Liver (tissue), 3 donors: ENCODE results near the gene MARCHF7.

Experiments used
- EGR1 ChIP-seq, 2 donors: IDR thresholded peaks; 2 replicates each; pipeline ENCODE4 v1.6.1; 2016 to 2018; ENCODE audit warnings: antibody characterized with exemption in 2 of 2, low read depth in 2 of 2
- FOXA1 ChIP-seq: IDR thresholded peaks from 2 replicates; pipeline ENCODE4 v1.6.1; 2016; ENCODE audit warnings: antibody characterized with exemption
- MAX ChIP-seq: IDR thresholded peaks from 2 replicates; pipeline ENCODE4 v1.6.1; 2016; ENCODE audit warnings: antibody characterized with exemption
- RAD21 ChIP-seq, 2 donors: IDR thresholded peaks; 2 replicates each; pipeline ENCODE4 v1.6.1; 2016; ENCODE audit warnings: antibody characterized with exemption in 2 of 2, mild to moderate bottlenecking in 2 of 2
- TAF1 ChIP-seq: conservative IDR thresholded peaks from 2 replicates; pipeline ENCODE4 v1.6.1; 2016; ENCODE audit warnings: antibody characterized with exemption, mild to moderate bottlenecking
- TF ChIP-seq, protein P1 (sequence below): fragments of 150-350 bp; IDR thresholded peaks from 2 replicates; pipeline ENCODE4 v1.5.1; 2017; ENCODE audit warnings: improper control_type of control experiment, low read depth, low read length; ENCODE audit not compliant: missing input control
- TF ChIP-seq, protein P2 (sequence below): IDR thresholded peaks from 2 replicates; pipeline ENCODE4 v1.6.1; 2016; ENCODE audit warnings: antibody characterized with exemption
- TF ChIP-seq, protein P3 (sequence below): IDR thresholded peaks from 2 replicates; pipeline ENCODE4 v1.6.1; 2016; ENCODE audit warnings: antibody characterized with exemption, mild to moderate bottlenecking
- TF ChIP-seq, protein P4 (sequence below): IDR thresholded peaks from 2 replicates; pipeline ENCODE4 v1.6.1; 2016; ENCODE audit warnings: antibody characterized with exemption
- donor health status: healthy.
- donor health status: healthy.

- TF ChIP-seq, protein P1, sequence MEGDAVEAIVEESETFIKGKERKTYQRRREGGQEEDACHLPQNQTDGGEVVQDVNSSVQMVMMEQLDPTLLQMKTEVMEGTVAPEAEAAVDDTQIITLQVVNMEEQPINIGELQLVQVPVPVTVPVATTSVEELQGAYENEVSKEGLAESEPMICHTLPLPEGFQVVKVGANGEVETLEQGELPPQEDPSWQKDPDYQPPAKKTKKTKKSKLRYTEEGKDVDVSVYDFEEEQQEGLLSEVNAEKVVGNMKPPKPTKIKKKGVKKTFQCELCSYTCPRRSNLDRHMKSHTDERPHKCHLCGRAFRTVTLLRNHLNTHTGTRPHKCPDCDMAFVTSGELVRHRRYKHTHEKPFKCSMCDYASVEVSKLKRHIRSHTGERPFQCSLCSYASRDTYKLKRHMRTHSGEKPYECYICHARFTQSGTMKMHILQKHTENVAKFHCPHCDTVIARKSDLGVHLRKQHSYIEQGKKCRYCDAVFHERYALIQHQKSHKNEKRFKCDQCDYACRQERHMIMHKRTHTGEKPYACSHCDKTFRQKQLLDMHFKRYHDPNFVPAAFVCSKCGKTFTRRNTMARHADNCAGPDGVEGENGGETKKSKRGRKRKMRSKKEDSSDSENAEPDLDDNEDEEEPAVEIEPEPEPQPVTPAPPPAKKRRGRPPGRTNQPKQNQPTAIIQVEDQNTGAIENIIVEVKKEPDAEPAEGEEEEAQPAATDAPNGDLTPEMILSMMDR, result no peak
- TF ChIP-seq TAF1, result no peak
- TF ChIP-seq, protein P2, sequence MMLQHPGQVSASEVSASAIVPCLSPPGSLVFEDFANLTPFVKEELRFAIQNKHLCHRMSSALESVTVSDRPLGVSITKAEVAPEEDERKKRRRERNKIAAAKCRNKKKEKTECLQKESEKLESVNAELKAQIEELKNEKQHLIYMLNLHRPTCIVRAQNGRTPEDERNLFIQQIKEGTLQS, result no peak
- TF ChIP-seq EGR1 (IDR thresholded peaks at IDR 0.05; ENCODE audit: low read depth in 2 of 2), result no peak
- TF ChIP-seq, protein P3, sequence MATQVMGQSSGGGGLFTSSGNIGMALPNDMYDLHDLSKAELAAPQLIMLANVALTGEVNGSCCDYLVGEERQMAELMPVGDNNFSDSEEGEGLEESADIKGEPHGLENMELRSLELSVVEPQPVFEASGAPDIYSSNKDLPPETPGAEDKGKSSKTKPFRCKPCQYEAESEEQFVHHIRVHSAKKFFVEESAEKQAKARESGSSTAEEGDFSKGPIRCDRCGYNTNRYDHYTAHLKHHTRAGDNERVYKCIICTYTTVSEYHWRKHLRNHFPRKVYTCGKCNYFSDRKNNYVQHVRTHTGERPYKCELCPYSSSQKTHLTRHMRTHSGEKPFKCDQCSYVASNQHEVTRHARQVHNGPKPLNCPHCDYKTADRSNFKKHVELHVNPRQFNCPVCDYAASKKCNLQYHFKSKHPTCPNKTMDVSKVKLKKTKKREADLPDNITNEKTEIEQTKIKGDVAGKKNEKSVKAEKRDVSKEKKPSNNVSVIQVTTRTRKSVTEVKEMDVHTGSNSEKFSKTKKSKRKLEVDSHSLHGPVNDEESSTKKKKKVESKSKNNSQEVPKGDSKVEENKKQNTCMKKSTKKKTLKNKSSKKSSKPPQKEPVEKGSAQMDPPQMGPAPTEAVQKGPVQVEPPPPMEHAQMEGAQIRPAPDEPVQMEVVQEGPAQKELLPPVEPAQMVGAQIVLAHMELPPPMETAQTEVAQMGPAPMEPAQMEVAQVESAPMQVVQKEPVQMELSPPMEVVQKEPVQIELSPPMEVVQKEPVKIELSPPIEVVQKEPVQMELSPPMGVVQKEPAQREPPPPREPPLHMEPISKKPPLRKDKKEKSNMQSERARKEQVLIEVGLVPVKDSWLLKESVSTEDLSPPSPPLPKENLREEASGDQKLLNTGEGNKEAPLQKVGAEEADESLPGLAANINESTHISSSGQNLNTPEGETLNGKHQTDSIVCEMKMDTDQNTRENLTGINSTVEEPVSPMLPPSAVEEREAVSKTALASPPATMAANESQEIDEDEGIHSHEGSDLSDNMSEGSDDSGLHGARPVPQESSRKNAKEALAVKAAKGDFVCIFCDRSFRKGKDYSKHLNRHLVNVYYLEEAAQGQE, result no peak
- TF ChIP-seq, protein P4, sequence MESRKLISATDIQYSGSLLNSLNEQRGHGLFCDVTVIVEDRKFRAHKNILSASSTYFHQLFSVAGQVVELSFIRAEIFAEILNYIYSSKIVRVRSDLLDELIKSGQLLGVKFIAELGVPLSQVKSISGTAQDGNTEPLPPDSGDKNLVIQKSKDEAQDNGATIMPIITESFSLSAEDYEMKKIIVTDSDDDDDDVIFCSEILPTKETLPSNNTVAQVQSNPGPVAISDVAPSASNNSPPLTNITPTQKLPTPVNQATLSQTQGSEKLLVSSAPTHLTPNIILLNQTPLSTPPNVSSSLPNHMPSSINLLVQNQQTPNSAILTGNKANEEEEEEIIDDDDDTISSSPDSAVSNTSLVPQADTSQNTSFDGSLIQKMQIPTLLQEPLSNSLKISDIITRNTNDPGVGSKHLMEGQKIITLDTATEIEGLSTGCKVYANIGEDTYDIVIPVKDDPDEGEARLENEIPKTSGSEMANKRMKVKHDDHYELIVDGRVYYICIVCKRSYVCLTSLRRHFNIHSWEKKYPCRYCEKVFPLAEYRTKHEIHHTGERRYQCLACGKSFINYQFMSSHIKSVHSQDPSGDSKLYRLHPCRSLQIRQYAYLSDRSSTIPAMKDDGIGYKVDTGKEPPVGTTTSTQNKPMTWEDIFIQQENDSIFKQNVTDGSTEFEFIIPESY, result no peak
- TF ChIP-seq MAX, result no peak
- no peak for TF ChIP-seq RAD21 (IDR thresholded peaks at IDR 0.05)
- TF ChIP-seq FOXA1, result no peak
Observed at GRCh38 chr2:159713631-159714246, 1.4 kb downstream of the MARCHF7 start.
